ENCODE results near the gene SART1.
A peak's percentile ranks its signal among the peaks of the same experiment; 100 is the strongest.

Gene SART1

GRCh38 chr11:65958291-65958690 is 3.2 kb upstream of the SART1 start:
- H3K4me3 ChIP-seq (ENCODE audit: low read depth, low read length): no peak overlapping the region
- no peak for TF ChIP-seq CTCF (IDR thresholded peaks at IDR 0.05; ENCODE audit: insufficient read depth, low read length, missing control alignments)
- DNase-seq (ENCODE audit: low read depth, low spot score): no peak
- POLR2A ChIA-PET: no interaction called here
- CTCF ChIA-PET: interaction anchor here (0.9 to 44.9 kb wide), 3 partner anchors 30 to 98 kb away, joined by 4 to 1090 read pairs (median 5); partner anchors contain the start of genes CCDC85B, CTSW, EFEMP2 and FIBP

- no peak for DNase-seq (ENCODE audit: low read depth, low spot score)
- H3K4me3 ChIP-seq (ENCODE audit: low read depth, low read length): no peak overlapping the region
- no peak for TF ChIP-seq CTCF (IDR thresholded peaks at IDR 0.05; ENCODE audit: insufficient read depth, low read length, missing control alignments)
- CTCF ChIA-PET: interaction anchor here (0.9 to 44.9 kb wide), 3 partner anchors 30 to 99 kb away, joined by 4 to 1090 read pairs (median 5); partner anchors contain the start of genes CCDC85B, CTSW, EFEMP2 and FIBP
- POLR2A ChIA-PET: no interaction called here
These were observed 2.6 kb upstream of the SART1 start for GRCh38 chr11:65958774-65959420.

GRCh38 chr11:65960824-65961266 is 689 bp upstream of the SART1 start:
- no peak for TF ChIP-seq CTCF (IDR thresholded peaks at IDR 0.05; ENCODE audit: insufficient read depth, low read length, missing control alignments)
- CTCF ChIA-PET: interaction anchor here (0.8 to 44.9 kb wide), 5 partner anchors 12 to 98 kb away, joined by 3 to 1090 read pairs (median 4); partner anchors contain the start of genes CCDC85B, CTSW, EFEMP2 and FIBP
- POLR2A ChIA-PET: interaction anchor here (1.4 to 1.7 kb wide), 2 partner anchors 70 to 72 kb away, joined by 5 read pairs; partner anchors contain the start of genes CCDC85B and FIBP
- DNase-seq (ENCODE audit: low read depth, low spot score): no peak
- peak overlapping the region; percentile 77 for H3K4me3 ChIP-seq (ENCODE audit: low read depth, low read length)

- DNase-seq (ENCODE audit: low read depth, low spot score): no peak
- CTCF ChIA-PET: interaction anchor here (0.9 to 44.9 kb wide), 2 partner anchors 80 to 103 kb away, joined by 3 to 1090 read pairs; partner anchors contain the start of genes CCDC85B, CTSW, EFEMP2 and FIBP
- peak overlapping the region; percentile 77 for H3K4me3 ChIP-seq (ENCODE audit: low read depth, low read length)
- POLR2A ChIA-PET: interaction anchor here (1.4 kb wide), 1 partner anchor 71 kb away, joined by 5 read pairs; the partner anchor contains the start of gene CCDC85B
- TF ChIP-seq CTCF (IDR thresholded peaks at IDR 0.05; ENCODE audit: insufficient read depth, low read length, missing control alignments): no peak
These were observed 619 bp downstream of the SART1 start for GRCh38 chr11:65962141-65962564.

- CTCF ChIA-PET: interaction anchor here (0.6 to 44.9 kb wide), 4 partner anchors 10 to 82 kb away, joined by 3 to 1090 read pairs (median 3); partner anchors contain the start of genes BANF1, CCDC85B, CTSW and EFEMP2
- no peak for DNase-seq (ENCODE audit: low read depth, low spot score)
- POLR2A ChIA-PET: no interaction called here
- H3K4me3 ChIP-seq (ENCODE audit: low read depth, low read length): no peak overlapping the region
- TF ChIP-seq CTCF (IDR thresholded peaks at IDR 0.05; ENCODE audit: insufficient read depth, low read length, missing control alignments): no peak
These were observed 3.4 kb downstream of the SART1 start for GRCh38 chr11:65964906-65965305.
